Calu3 (cell line): Measurements from ENCODE around the gene ABCC2. TPM values are rescaled to one million over a fixed set of nuclear protein-coding genes. Genes with fewer than 3 reads are reported as not detected.

ENCODE experiments used
- BruUV-seq: library from RNA; stranded (reverse); fragments of 400-500 nt; replicated peaks from 2 replicates; lab custom pipeline; 2021; lab: Mats Ljungman, UMichigan
- CTCF ChIA-PET: fragments of 300-600 bp; sonication (Branson Sonifier 250); formaldehyde crosslinking; loops from one replicate; lab custom pipeline; 2022; ENCODE audit warnings: antibody characterized with exemption; lab: Charles Lee
- DNase-seq: peaks from one replicate; pipeline ENCODE4 v3.0.0; 2022
- H3K27ac Mint-ChIP-seq: one replicate; pipeline ENCODE4 v1.8.0; 2022; ENCODE audit warnings: mixed read lengths; ENCODE audit not compliant: unreplicated experiment
- H3K27me3 Mint-ChIP-seq: one replicate; pipeline ENCODE4 v1.8.0; 2022; ENCODE audit warnings: mixed read lengths; ENCODE audit not compliant: unreplicated experiment
- H3K36me3 Mint-ChIP-seq: one replicate; pipeline ENCODE4 v1.8.0; 2022; ENCODE audit warnings: mild to moderate bottlenecking, moderate library complexity, mixed read lengths; ENCODE audit not compliant: insufficient read depth, unreplicated experiment
- H3K4me1 Mint-ChIP-seq: one replicate; pipeline ENCODE4 v1.8.0; 2022; ENCODE audit warnings: mild to moderate bottlenecking, low read depth, mixed read lengths; ENCODE audit not compliant: unreplicated experiment
- H3K4me3 Mint-ChIP-seq: one replicate; pipeline ENCODE4 v1.8.0; 2022; ENCODE audit warnings: mild to moderate bottlenecking, low read depth, moderate library complexity, mixed read lengths; ENCODE audit not compliant: unreplicated experiment
- H3K9me3 Mint-ChIP-seq: one replicate; pipeline ENCODE4 v1.8.0; 2022; ENCODE audit warnings: low read depth, mixed read lengths; ENCODE audit not compliant: unreplicated experiment
- intact Hi-C: fragments of 100-400 bp; cut with micrococcal nuclease; formaldehyde crosslinking; loops from one replicate; pipeline ENCODE4 v1.10.0; 2022; ENCODE audit not compliant: unreplicated experiment
- total RNA-seq: library from RNA; stranded (reverse); gene quantifications from 2 replicates; pipeline ENCODE4 v1.2.3, GENCODE V29; 2022
- TF ChIP-seq, protein P1 (sequence below): fragments of 200-600 bp; IDR thresholded peaks from one replicate; pipeline ENCODE4 v1.8.0; 2022; ENCODE audit warnings: antibody characterized with exemption; ENCODE audit not compliant: unreplicated experiment

Gene ABCC2
- total RNA-seq, 1 experiment from 2014 or later: 1.8 TPM

DNA sequence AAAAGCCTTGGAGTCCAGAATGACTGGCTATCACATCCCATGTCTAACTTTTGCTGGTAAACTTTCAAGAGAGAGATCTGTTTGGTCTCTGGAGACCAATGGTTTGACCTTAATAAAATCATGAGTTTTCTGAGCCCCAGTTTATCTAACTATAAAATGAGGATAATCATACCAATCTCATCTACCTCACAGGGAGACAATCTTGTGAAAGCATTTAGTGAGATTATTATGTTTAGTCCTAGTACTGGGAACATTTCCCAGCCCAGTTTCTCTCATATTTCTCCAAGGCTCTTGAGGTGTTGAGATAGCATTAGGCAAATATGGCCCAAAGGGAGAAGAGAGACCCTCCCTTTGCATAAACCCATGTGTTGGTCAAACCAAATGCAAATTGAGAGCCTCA lies 25.8 kb downstream of the ABCC2 start:
- H3K9me3 Mint-ChIP-seq: no peaks in the 10 kb centered on the region
- H3K4me3 Mint-ChIP-seq: no peak overlapping the region
- H3K36me3 Mint-ChIP-seq: no peaks in the 10 kb centered on the region
- TF ChIP-seq, protein P1, sequence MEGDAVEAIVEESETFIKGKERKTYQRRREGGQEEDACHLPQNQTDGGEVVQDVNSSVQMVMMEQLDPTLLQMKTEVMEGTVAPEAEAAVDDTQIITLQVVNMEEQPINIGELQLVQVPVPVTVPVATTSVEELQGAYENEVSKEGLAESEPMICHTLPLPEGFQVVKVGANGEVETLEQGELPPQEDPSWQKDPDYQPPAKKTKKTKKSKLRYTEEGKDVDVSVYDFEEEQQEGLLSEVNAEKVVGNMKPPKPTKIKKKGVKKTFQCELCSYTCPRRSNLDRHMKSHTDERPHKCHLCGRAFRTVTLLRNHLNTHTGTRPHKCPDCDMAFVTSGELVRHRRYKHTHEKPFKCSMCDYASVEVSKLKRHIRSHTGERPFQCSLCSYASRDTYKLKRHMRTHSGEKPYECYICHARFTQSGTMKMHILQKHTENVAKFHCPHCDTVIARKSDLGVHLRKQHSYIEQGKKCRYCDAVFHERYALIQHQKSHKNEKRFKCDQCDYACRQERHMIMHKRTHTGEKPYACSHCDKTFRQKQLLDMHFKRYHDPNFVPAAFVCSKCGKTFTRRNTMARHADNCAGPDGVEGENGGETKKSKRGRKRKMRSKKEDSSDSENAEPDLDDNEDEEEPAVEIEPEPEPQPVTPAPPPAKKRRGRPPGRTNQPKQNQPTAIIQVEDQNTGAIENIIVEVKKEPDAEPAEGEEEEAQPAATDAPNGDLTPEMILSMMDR: no peak
- H3K4me1 Mint-ChIP-seq: no peaks in the 10 kb centered on the region
- no TSS peak for BruUV-seq
- CTCF ChIA-PET: no interaction called here
- no peak for DNase-seq
- H3K27me3 Mint-ChIP-seq: no peaks in the 10 kb centered on the region
- no peak overlapping the region for H3K27ac Mint-ChIP-seq
- intact Hi-C loops: no loop called here

DNA sequence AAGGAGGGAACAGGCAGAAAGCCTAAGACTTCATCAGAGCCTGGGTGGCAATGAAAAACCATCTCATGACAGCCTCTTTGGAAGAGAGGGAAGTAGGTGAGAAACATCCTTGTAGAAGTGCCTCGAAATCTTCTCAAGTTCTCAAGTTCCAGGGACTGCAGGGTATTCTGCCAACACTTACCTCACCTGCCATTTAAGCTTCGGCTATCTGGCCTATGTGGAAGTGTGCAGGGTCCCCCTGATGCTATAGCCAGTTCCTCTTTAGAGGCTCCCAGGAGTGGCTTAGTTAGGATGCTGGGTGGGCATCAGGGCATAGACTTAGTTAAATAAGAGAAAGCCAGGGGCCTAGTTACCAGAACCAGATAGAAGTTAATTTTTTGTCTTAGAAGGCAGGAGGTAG lies 27.0 kb downstream of the ABCC2 start:
- Mint-ChIP-seq H3K27me3 (no peaks in the 10 kb centered on the region), H3K9me3 (no peaks in the 10 kb centered on the region), H3K27ac (no peak overlapping the region), H3K4me1 (no peaks in the 10 kb centered on the region), H3K4me3 (no peak overlapping the region), H3K36me3 (no peaks in the 10 kb centered on the region)
- TF ChIP-seq, protein P1: no peak
- BruUV-seq: no TSS peak
- CTCF ChIA-PET: no interaction called here
- intact Hi-C loops: no loop called here
- DNase-seq: no peak

DNA sequence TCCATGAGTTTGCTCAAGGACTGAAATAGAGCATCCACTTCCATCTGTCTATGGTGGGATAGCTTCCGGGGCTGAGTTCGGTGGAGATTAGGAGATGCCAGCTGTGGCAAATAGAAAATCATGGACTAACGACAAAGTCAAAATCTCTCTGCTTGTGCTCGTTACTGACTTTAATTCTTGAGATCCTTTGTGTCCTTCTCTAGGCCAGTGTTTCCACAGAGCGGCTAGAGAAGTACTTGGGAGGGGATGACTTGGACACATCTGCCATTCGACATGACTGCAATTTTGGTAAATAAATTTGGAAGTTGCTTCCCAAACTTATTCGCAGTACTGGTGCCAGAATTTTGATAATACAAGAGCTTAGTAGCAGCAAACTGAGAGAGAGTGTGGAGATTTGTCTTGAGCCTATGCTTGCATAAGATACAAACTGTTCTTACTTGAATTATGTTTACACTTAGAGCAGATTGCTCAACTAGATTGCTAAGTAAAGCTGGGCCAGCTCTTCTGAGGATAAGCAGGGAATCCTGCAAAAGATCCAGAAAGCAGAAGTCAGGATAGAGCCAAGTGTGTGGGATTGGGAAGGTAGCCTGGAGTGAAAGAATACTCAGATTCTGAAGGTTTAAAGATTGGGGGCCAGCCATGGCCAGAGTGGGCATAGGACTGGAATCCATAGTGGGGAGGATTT lies 27.6 kb downstream of the ABCC2 start:
- Mint-ChIP-seq H3K27me3 (no peaks in the 10 kb centered on the region), H3K4me3 (no peak overlapping the region), H3K9me3 (no peaks in the 10 kb centered on the region), H3K27ac (no peak overlapping the region), H3K4me1 (no peaks in the 10 kb centered on the region), H3K36me3 (no peaks in the 10 kb centered on the region)
- no peak for DNase-seq
- CTCF ChIA-PET: interaction anchor here (0.6 kb wide), 1 partner anchor 672 kb away, joined by 5 read pairs; no protein-coding TSS in a partner anchor
- intact Hi-C loops: no loop called here
- TF ChIP-seq, protein P1: no peak
- BruUV-seq: no TSS peak

DNA sequence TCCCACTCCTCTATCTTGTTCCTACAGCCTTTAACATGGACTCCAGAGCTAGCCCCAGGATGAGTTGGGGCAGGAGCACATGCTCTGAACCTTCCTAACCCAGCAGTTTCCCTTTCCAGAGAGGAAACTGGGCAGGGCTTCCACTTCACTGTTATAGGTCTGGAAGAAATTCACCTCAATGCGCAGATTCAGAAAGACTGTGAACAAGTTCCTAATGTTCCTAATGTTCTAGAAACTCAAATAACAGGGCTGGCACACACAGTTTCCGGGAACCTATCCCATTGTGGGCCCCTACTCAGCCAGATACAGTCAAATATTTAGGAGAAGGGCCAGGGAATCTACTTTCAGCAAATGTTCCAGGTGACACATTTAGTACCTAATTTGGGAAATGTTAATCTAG lies 29.7 kb downstream of the ABCC2 start:
- no peak overlapping the region for H3K4me3 Mint-ChIP-seq
- TF ChIP-seq, protein P1: no peak
- no TSS peak for BruUV-seq
- no peaks in the 10 kb centered on the region for H3K36me3 Mint-ChIP-seq
- no peaks in the 10 kb centered on the region for H3K27me3 Mint-ChIP-seq
- DNase-seq: no peak
- no peaks in the 10 kb centered on the region for H3K4me1 Mint-ChIP-seq
- intact Hi-C loops: no loop called here
- H3K27ac Mint-ChIP-seq: no peak overlapping the region
- CTCF ChIA-PET: no interaction called here
- no peaks in the 10 kb centered on the region for H3K9me3 Mint-ChIP-seq
